ENCODE results near the gene TSC22D2.

- TF ChIP-seq POLR2A (IDR thresholded peaks at IDR 0.05; ENCODE audit: borderline replicate concordance, extremely low read depth, insufficient read depth, insufficient read length) (no peak), CTCF (IDR thresholded peaks at IDR 0.05 in 2 of 3, conservative IDR thresholded peaks at IDR 0.05 in 1 of 3; ENCODE audit: borderline replicate concordance in 1 of 3, insufficient read depth in 1 of 3, low read depth in 2 of 3, low read length in 2 of 3) (no peak), ZFX (IDR thresholded peaks at IDR 0.05) (no peak), EZH2 (IDR thresholded peaks at IDR 0.05) (no peak), EGR1 (IDR thresholded peaks at IDR 0.05; ENCODE audit: low read depth) (no peak), TCF7L2 (IDR thresholded peaks at IDR 0.05; ENCODE audit: borderline replicate concordance, extremely low read depth, insufficient read depth, insufficient read length) (no peak), SIN3A (IDR thresholded peaks at IDR 0.05; ENCODE audit: low read depth) (no peak), RAD21 (IDR thresholded peaks at IDR 0.05; ENCODE audit: low read depth) (no peak), FOSL1 (IDR thresholded peaks at IDR 0.05; ENCODE audit: low read depth) (no peak), EZH2phosphoT487 (IDR thresholded peaks at IDR 0.05; ENCODE audit: borderline replicate concordance) (no peak), MAX (IDR thresholded peaks at IDR 0.05) (no peak), POLR2AphosphoS5 (IDR thresholded peaks at IDR 0.05; ENCODE audit: low read depth, low read length) (no peak), YY1 (IDR thresholded peaks at IDR 0.05; ENCODE audit: extremely low read depth, insufficient replicate concordance, low read depth, low read length) (no peak)
These were observed 869 bp upstream of the TSC22D2 start for GRCh38 chr3:150407051-150407807.

Measured in HCT116 (cell line).